ENCODE measurements around the gene CYP1B1.
"Not testable (repeated sequence)": the region's sequence is repeated elsewhere in the genome, so short reads cannot be mapped to it uniquely, and the experiment has no call there.

CYP1B1 gene

GRCh38 chr2:38092196-38092902, 16.4 kb upstream of the CYP1B1 start:
- Histone ChIP-seq H3K4me1 (ENCODE audit: insufficient read depth, low read length, severe bottlenecking) (no peaks in the 10 kb centered on the region), H3K9me2 (ENCODE audit: low read depth, low read length) (no peaks in the 10 kb centered on the region), H3K27ac (ENCODE audit: low read depth, low read length, poor library complexity, severe bottlenecking) (no peak overlapping the region), H4K20me1 (ENCODE audit: insufficient read depth, low read length) (no peaks in the 10 kb centered on the region), H2AFZ (ENCODE audit: low read length) (no peak overlapping the region), H3K27me3 (ENCODE audit: insufficient read depth, low read length) (no peaks in the 10 kb centered on the region), H3F3A (ENCODE audit: insufficient read depth, low read length) (no peaks in the 10 kb centered on the region), H3K4me3 (ENCODE audit: low read depth, low read length, poor library complexity, severe bottlenecking) (no peak overlapping the region), H3K9ac (ENCODE audit: low read length) (no peak overlapping the region), H3K4me2 (ENCODE audit: low read length) (no peak overlapping the region), H3K9me3 (ENCODE audit: low read length) (no peaks in the 10 kb centered on the region), H3K36me3 (ENCODE audit: insufficient read depth, low read length) (no peaks in the 10 kb centered on the region), H3K79me2 (ENCODE audit: insufficient read depth, low read length) (no peaks in the 10 kb centered on the region)
- TF ChIP-seq EZH2 (IDR thresholded peaks at IDR 0.05; ENCODE audit: borderline replicate concordance, low read length), result no peak
- TF ChIP-seq CTCF (IDR thresholded peaks at IDR 0.05; ENCODE audit: low read length), result no peak

- Histone ChIP-seq H3K79me2 (ENCODE audit: insufficient read depth, low read length) (no peaks in the 10 kb centered on the region), H3K9me3 (ENCODE audit: low read length) (no peaks in the 10 kb centered on the region), H3K4me1 (ENCODE audit: insufficient read depth, low read length, severe bottlenecking) (no peaks in the 10 kb centered on the region), H3K27me3 (ENCODE audit: insufficient read depth, low read length) (no peaks in the 10 kb centered on the region), H3K4me3 (ENCODE audit: low read depth, low read length, poor library complexity, severe bottlenecking) (no peak overlapping the region), H2AFZ (ENCODE audit: low read length) (no peak overlapping the region), H3K9me2 (ENCODE audit: low read depth, low read length) (no peaks in the 10 kb centered on the region), H3K9ac (ENCODE audit: low read length) (no peak overlapping the region), H3K27ac (ENCODE audit: low read depth, low read length, poor library complexity, severe bottlenecking) (no peak overlapping the region), H4K20me1 (ENCODE audit: insufficient read depth, low read length) (no peaks in the 10 kb centered on the region), H3F3A (ENCODE audit: insufficient read depth, low read length) (no peaks in the 10 kb centered on the region), H3K4me2 (ENCODE audit: low read length) (no peak overlapping the region), H3K36me3 (ENCODE audit: insufficient read depth, low read length) (no peaks in the 10 kb centered on the region)
- TF ChIP-seq CTCF (IDR thresholded peaks at IDR 0.05; ENCODE audit: low read length), result no peak
- TF ChIP-seq EZH2 (IDR thresholded peaks at IDR 0.05; ENCODE audit: borderline replicate concordance, low read length), result no peak
These were observed 15.8 kb upstream of the CYP1B1 start for GRCh38 chr2:38091760-38092159.

GRCh38 chr2:38090928-38091327, 15.0 kb upstream of the CYP1B1 start:
- Histone ChIP-seq H3K4me1 (ENCODE audit: insufficient read depth, low read length, severe bottlenecking) (no peaks in the 10 kb centered on the region), H3K9me2 (ENCODE audit: low read depth, low read length) (no peaks in the 10 kb centered on the region), H4K20me1 (ENCODE audit: insufficient read depth, low read length) (no peaks in the 10 kb centered on the region), H3K9me3 (ENCODE audit: low read length) (no peaks in the 10 kb centered on the region), H3F3A (ENCODE audit: insufficient read depth, low read length) (no peaks in the 10 kb centered on the region), H3K27me3 (ENCODE audit: insufficient read depth, low read length) (no peaks in the 10 kb centered on the region), H3K27ac (ENCODE audit: low read depth, low read length, poor library complexity, severe bottlenecking) (no peak overlapping the region), H3K36me3 (ENCODE audit: insufficient read depth, low read length) (no peaks in the 10 kb centered on the region), H2AFZ (ENCODE audit: low read length) (no peak overlapping the region), H3K79me2 (ENCODE audit: insufficient read depth, low read length) (no peaks in the 10 kb centered on the region), H3K4me2 (ENCODE audit: low read length) (no peak overlapping the region), H3K4me3 (ENCODE audit: low read depth, low read length, poor library complexity, severe bottlenecking) (no peak overlapping the region), H3K9ac (ENCODE audit: low read length) (no peak overlapping the region)
- no peak for TF ChIP-seq EZH2 (IDR thresholded peaks at IDR 0.05; ENCODE audit: borderline replicate concordance, low read length)
- no peak for TF ChIP-seq CTCF (IDR thresholded peaks at IDR 0.05; ENCODE audit: low read length)

- H3K9me2 ChIP-seq (ENCODE audit: low read depth, low read length); H2AFZ ChIP-seq (ENCODE audit: low read length); H3K27me3 ChIP-seq (ENCODE audit: insufficient read depth, low read length); H3K4me2 ChIP-seq (ENCODE audit: low read length); H4K20me1 ChIP-seq (ENCODE audit: insufficient read depth, low read length); H3K9ac ChIP-seq (ENCODE audit: low read length); H3K4me1 ChIP-seq (ENCODE audit: insufficient read depth, low read length, severe bottlenecking); H3K79me2 ChIP-seq (ENCODE audit: insufficient read depth, low read length); H3K4me3 ChIP-seq (ENCODE audit: low read depth, low read length, poor library complexity, severe bottlenecking); H3F3A ChIP-seq (ENCODE audit: insufficient read depth, low read length); H3K27ac ChIP-seq (ENCODE audit: low read depth, low read length, poor library complexity, severe bottlenecking); H3K9me3 ChIP-seq (ENCODE audit: low read length); H3K36me3 ChIP-seq (ENCODE audit: insufficient read depth, low read length): not testable (repeated sequence)
These were observed 14.3 kb upstream of the CYP1B1 start for GRCh38 chr2:38090212-38090611.

GRCh38 chr2:38085998-38086698, 10.2 kb upstream of the CYP1B1 start:
- not testable (repeated sequence) for H3K79me2 ChIP-seq (ENCODE audit: insufficient read depth, low read length)

More at GRCh38 chr2:38085998-38086698, 10.2 kb upstream of the CYP1B1 start:
- not testable (repeated sequence) for H3K4me1 ChIP-seq (ENCODE audit: insufficient read depth, low read length, severe bottlenecking); H3K27ac ChIP-seq (ENCODE audit: low read depth, low read length, poor library complexity, severe bottlenecking); H3K36me3 ChIP-seq (ENCODE audit: insufficient read depth, low read length); H3K9me2 ChIP-seq (ENCODE audit: low read depth, low read length); H3K9me3 ChIP-seq (ENCODE audit: low read length); H2AFZ ChIP-seq (ENCODE audit: low read length); H4K20me1 ChIP-seq (ENCODE audit: insufficient read depth, low read length); H3F3A ChIP-seq (ENCODE audit: insufficient read depth, low read length); H3K9ac ChIP-seq (ENCODE audit: low read length); H3K4me3 ChIP-seq (ENCODE audit: low read depth, low read length, poor library complexity, severe bottlenecking); H3K4me2 ChIP-seq (ENCODE audit: low read length); H3K27me3 ChIP-seq (ENCODE audit: insufficient read depth, low read length)

Data from OCI-LY1 (cell line).